Breast epithelium (tissue), 3 donors: ENCODE results near the gene DPEP1.

Source experiments
- POLR2A ChIP-seq: fragments of 450-650 bp; IDR thresholded peaks from one replicate; pipeline ENCODE4 v1.6.1; 2016; ENCODE audit warnings: antibody characterized with exemption, mild to moderate bottlenecking, moderate library complexity
- POLR2AphosphoS5 ChIP-seq, 3 donors: sonication (generic); formaldehyde crosslinking; IDR thresholded peaks; one replicate each; pipeline ENCODE4 v1.6.1; 2017; ENCODE audit warnings: antibody characterized with exemption in 3 of 3
- TF ChIP-seq, protein P1 (sequence below), 3 donors: fragments of 450-650 bp; IDR thresholded peaks; one replicate each; pipeline ENCODE4 v1.5.1; 2016 to 2017; ENCODE audit warnings: antibody characterized with exemption in 3 of 3, mild to moderate bottlenecking in 3 of 3, moderate library complexity in 3 of 3

DNA sequence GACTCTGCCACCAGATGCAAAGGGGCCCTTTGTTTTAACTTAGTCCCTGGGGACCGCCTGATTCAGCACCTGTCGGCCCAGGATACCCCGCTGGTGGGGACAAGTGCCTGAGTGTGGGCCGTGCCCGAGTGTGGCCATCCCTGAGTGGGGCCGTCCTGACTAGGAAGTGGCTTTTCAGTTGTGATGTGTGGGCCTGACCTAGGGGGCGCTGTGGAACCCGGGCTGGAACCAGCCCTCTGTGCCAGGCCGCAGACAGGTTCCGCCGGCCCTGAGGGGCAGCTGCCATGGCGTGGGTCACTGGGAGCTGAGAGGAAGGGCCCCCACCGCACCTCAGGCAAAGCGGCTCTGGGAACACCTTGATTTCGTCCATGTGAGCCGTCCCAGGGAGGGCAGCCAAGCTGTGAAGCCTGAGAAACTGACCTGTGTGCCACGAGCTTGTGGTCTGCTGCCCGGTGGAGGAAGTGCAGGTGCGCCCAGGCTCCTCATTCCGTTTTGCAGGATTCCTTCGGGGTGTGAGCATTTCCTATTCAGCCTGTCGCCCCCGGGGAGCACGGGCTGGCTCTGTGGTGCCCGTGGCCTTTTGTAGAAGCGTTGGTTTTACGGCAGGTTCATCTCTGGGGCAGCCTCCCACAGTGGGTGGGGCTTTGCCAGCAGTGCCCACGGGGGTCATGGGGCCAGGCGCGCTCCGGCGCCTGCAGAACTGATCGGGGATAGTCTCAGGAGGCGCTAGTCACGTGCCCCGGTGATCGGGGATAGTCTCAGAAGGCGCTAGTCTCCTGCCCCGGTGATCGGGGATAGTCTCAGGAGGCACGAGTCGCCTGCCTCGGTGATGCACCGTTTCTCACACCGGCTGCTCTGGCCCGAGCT lies 47.7 kb upstream of the DPEP1 start:
- no peak for TF ChIP-seq POLR2A
- TF ChIP-seq, protein P1, sequence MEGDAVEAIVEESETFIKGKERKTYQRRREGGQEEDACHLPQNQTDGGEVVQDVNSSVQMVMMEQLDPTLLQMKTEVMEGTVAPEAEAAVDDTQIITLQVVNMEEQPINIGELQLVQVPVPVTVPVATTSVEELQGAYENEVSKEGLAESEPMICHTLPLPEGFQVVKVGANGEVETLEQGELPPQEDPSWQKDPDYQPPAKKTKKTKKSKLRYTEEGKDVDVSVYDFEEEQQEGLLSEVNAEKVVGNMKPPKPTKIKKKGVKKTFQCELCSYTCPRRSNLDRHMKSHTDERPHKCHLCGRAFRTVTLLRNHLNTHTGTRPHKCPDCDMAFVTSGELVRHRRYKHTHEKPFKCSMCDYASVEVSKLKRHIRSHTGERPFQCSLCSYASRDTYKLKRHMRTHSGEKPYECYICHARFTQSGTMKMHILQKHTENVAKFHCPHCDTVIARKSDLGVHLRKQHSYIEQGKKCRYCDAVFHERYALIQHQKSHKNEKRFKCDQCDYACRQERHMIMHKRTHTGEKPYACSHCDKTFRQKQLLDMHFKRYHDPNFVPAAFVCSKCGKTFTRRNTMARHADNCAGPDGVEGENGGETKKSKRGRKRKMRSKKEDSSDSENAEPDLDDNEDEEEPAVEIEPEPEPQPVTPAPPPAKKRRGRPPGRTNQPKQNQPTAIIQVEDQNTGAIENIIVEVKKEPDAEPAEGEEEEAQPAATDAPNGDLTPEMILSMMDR (IDR thresholded peaks at IDR 0.05), result peak in 2 of 3 donors; percentile 32 to 59
- TF ChIP-seq POLR2AphosphoS5 (IDR thresholded peaks at IDR 0.05), result no peak
